Mesothelial cell of epicardium (in vitro differentiated cells): Measurements from ENCODE around the gene ROBO1. TPM values are rescaled to one million over a fixed set of nuclear protein-coding genes. Genes with fewer than 3 reads are reported as not detected.

Experiments used
- DNase-seq, 2 experiments: peaks; one replicate each; pipeline ENCODE4 v3.0.0; 2021; ENCODE audit warnings: low spot score in 2 of 2; ENCODE audit not compliant: unreplicated experiment in 2 of 2
- H3K27ac Mint-ChIP-seq: 2 replicates; pipeline ENCODE4 v1.8.0; 2021; ENCODE audit warnings: mixed read lengths
- H3K27me3 Mint-ChIP-seq: 2 replicates; pipeline ENCODE4 v1.8.0; 2021; ENCODE audit warnings: low read depth, mixed read lengths
- H3K36me3 Mint-ChIP-seq: 2 replicates; pipeline ENCODE4 v1.8.0; 2021; ENCODE audit warnings: mixed read lengths
- H3K4me1 Mint-ChIP-seq: 2 replicates; pipeline ENCODE4 v1.8.0; 2021; ENCODE audit warnings: mixed read lengths
- H3K4me3 Mint-ChIP-seq: 2 replicates; pipeline ENCODE4 v1.8.0; 2021; ENCODE audit warnings: mild to moderate bottlenecking, moderate library complexity, mixed read lengths
- H3K9me3 Mint-ChIP-seq: 2 replicates; pipeline ENCODE4 v1.8.0; 2021; ENCODE audit warnings: mixed read lengths
- total RNA-seq: library from RNA; stranded (reverse); gene quantifications from 3 replicates; pipeline ENCODE4 v1.2.1, GENCODE V29; 2021
- TF ChIP-seq, protein P1 (sequence below): fragments of 200-600 bp; sonication (generic); IDR thresholded peaks from one replicate; pipeline ENCODE4 v1.5.0; 2021; ENCODE audit warnings: antibody characterized with exemption; ENCODE audit not compliant: unreplicated experiment

Gene ROBO1
- total RNA-seq, 1 donor from 2014 or later: 143 TPM

DNA sequence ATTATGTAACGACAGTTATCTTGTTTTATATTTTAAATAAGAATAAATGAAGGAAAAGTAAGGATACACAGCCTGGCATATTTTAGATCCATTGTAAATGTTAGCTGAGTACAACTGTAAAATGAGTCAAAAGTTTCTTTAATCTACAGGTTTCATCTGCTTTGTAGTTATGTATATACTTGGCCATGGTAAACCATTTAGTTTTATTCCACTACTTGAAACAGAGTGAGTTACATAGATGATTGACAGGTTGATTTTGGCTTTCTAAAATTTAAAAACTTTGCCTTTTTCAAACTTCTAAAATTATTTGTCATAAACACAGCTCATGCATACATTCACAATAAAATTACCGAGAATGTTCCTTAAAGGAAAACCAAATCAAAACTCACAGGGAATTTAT is 371.2 kb downstream of the ROBO1 start:
- H3K36me3 Mint-ChIP-seq: no peaks in the 10 kb centered on the region

DNA sequence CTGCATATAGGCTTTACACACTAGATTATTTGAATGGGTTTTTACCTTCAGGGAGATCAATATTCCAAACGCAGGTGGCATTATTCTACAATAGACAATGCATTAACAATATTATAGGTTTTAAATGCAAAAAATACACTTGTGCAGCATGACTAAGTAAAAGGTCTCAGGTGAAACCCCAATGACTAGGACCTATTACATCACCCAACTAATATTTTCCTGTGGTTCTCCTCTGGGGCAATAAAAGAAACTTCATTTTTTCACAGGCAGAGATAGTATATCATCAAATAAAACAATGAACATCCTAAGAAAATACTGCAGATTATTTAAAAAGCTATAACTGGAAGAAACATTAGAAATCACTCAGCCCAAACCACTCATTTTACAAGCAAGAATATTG is 375.3 kb downstream of the ROBO1 start:
- Mint-ChIP-seq H3K4me1 (no peaks in the 10 kb centered on the region), H3K4me3 (no peak overlapping the region), H3K27me3 (no peaks in the 10 kb centered on the region), H3K27ac (no peak overlapping the region), H3K9me3 (no peaks in the 10 kb centered on the region), H3K36me3 (no peaks in the 10 kb centered on the region)
- no peak for DNase-seq
- TF ChIP-seq, protein P1, sequence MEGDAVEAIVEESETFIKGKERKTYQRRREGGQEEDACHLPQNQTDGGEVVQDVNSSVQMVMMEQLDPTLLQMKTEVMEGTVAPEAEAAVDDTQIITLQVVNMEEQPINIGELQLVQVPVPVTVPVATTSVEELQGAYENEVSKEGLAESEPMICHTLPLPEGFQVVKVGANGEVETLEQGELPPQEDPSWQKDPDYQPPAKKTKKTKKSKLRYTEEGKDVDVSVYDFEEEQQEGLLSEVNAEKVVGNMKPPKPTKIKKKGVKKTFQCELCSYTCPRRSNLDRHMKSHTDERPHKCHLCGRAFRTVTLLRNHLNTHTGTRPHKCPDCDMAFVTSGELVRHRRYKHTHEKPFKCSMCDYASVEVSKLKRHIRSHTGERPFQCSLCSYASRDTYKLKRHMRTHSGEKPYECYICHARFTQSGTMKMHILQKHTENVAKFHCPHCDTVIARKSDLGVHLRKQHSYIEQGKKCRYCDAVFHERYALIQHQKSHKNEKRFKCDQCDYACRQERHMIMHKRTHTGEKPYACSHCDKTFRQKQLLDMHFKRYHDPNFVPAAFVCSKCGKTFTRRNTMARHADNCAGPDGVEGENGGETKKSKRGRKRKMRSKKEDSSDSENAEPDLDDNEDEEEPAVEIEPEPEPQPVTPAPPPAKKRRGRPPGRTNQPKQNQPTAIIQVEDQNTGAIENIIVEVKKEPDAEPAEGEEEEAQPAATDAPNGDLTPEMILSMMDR: no peak

More for the DNA sequence above, 371.2 kb downstream of the ROBO1 start:
- Mint-ChIP-seq H3K27me3 (no peaks in the 10 kb centered on the region), H3K27ac (no peak overlapping the region), H3K4me3 (no peak overlapping the region), H3K9me3 (no peaks in the 10 kb centered on the region), H3K4me1 (no peaks in the 10 kb centered on the region)
- TF ChIP-seq, protein P1: no peak
- no peak for DNase-seq

DNA sequence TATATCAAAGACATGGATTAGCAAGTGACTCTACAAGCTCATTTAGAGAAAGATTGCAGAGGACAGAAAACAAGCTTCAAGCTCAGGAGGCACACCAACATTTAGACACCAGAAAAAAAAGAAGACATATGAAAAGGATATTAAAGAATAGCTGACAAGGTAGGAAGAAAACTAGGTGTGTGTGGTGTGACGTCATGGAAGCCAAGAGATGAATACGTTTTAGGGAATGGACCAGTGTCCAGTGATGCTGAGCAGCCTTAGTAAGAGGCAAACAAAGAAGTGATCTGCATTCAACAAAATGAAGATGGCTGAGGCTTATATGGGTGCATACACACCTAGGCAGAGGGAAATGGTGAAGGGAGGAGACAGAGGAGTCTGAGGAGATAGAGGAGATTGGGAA is 377.4 kb downstream of the ROBO1 start:
- Mint-ChIP-seq H3K4me1 (no peaks in the 10 kb centered on the region), H3K27ac (no peak overlapping the region), H3K4me3 (no peak overlapping the region), H3K9me3 (no peaks in the 10 kb centered on the region), H3K36me3 (no peaks in the 10 kb centered on the region), H3K27me3 (no peaks in the 10 kb centered on the region)
- DNase-seq: no peak
- TF ChIP-seq, protein P1: no peak

DNA sequence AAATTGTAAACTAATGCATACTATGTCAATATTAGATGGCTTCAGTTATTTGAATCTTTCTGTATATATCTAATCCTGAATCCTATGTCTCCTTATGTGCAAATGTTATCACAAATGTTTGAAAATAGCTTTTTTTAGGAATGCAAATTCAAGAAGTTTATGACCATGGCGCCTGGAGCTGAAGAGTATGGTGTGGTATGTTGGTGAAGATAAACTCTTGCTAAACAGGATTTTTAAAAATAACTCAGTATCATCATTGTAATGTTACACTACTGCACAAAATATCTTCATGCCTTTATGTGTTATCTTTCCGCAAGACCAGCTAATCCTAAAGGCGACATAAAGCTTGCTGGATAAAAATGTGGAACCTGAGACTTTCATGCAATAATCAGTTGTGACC is 382.6 kb downstream of the ROBO1 start:
- peaks cover 10% of the 10 kb centered on the region for H3K4me1 Mint-ChIP-seq
- no peaks in the 10 kb centered on the region for H3K27me3 Mint-ChIP-seq
- DNase-seq: no peak
- no peak overlapping the region for H3K27ac Mint-ChIP-seq
- H3K36me3 Mint-ChIP-seq: no peaks in the 10 kb centered on the region
- no peak overlapping the region for H3K4me3 Mint-ChIP-seq
- H3K9me3 Mint-ChIP-seq: peaks cover 8% of the 10 kb centered on the region
- TF ChIP-seq, protein P1: no peak

DNA sequence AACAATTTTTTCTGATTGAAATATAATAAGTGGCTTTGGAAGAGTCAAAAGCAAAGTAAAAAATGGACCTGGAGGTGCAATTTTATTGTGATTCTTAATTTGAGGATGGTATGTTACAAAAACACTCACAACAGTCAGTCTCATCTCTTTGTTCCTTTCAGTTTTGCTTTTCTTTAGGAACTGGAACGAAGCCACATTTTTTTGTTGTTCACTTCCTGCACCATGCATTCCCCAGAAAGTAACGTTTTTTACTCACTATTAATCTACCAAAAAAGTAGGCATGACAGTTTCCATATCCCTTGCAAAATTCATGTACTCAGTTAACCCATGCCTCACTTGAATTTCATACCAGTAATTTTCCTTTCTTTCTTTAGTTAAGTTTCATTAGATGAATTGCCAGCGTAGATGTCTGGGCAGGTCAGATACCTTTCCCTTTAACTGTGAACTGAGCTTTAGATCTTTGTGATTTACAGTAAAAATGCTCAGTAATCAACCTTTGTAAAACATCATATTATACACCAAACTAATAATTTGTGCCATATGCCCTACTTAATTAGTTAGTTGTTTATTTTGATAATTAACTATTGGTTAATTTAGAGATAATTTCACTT is 384.3 kb downstream of the ROBO1 start:
- no peaks in the 10 kb centered on the region for H3K27me3 Mint-ChIP-seq
- H3K9me3 Mint-ChIP-seq: peaks cover 8% of the 10 kb centered on the region
- no peak overlapping the region for H3K4me3 Mint-ChIP-seq
- peak overlapping the region; percentile 2 for H3K27ac Mint-ChIP-seq
- H3K4me1 Mint-ChIP-seq: peaks cover 10% of the 10 kb centered on the region
- TF ChIP-seq, protein P1: no peak
- H3K36me3 Mint-ChIP-seq: no peaks in the 10 kb centered on the region
- DNase-seq: no peak

DNA sequence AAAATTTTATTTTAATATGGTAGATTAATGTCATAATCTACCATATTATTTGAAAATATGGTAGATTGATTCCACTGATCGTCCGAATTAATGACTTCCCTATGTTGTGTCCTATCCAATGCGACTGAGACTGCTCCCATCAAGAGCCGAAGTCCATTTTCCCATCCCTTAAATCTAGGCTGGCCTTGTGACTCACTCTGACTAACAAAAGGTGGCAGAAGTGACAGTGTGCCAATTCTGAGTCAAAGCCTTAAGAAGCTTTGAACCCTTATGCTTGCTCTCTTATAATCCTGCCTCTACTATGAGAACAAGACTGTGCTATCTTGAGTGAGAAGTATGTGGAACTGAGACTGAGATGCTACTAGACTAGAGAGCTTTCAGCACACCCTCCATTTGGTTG is 387.2 kb downstream of the ROBO1 start:
- H3K9me3 Mint-ChIP-seq: peaks cover 12% of the 10 kb centered on the region
- no peak for DNase-seq
- H3K4me3 Mint-ChIP-seq: no peak overlapping the region
- TF ChIP-seq, protein P1: no peak
- no peaks in the 10 kb centered on the region for H3K27me3 Mint-ChIP-seq
- no peak overlapping the region for H3K27ac Mint-ChIP-seq
- peaks cover 10% of the 10 kb centered on the region for H3K4me1 Mint-ChIP-seq
- no peaks in the 10 kb centered on the region for H3K36me3 Mint-ChIP-seq
